ENCODE measurements around the gene APOL1.
"Not testable (repeated sequence)": the region's sequence is repeated elsewhere in the genome, so short reads cannot be mapped to it uniquely, and the experiment has no call there.

Gene APOL1, protein sequence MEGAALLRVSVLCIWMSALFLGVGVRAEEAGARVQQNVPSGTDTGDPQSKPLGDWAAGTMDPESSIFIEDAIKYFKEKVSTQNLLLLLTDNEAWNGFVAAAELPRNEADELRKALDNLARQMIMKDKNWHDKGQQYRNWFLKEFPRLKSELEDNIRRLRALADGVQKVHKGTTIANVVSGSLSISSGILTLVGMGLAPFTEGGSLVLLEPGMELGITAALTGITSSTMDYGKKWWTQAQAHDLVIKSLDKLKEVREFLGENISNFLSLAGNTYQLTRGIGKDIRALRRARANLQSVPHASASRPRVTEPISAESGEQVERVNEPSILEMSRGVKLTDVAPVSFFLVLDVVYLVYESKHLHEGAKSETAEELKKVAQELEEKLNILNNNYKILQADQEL

GRCh38 chr22:36252754-36253522, at the start of gene APOL1:
TSS of gene APOL1 (plus strand) at chr22:36253133. CDS start at chr22:36254956, 1,823 bp downstream.
- no peak for DNase-seq (ENCODE audit: low read depth, low spot score)

DNA sequence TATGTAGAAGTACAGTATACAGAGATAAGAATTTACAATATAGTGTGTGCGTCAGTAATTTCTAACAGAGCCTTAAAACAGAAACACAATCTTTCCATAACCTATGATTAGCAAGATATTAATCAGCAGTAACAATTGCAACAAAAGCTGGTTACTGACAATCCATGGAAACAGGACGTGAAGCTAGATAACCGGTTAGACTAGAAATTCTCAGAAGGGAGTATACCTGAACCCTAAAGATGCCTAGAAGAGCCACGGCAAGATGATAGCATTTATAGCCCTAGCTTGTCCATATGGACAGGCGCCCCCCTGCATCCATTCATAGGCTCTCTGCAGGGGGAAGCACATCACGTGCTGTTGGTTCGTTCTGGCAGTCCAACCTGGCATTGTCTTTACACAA, 49.5 kb upstream of the APOL1 start:
- not testable (repeated sequence) for DNase-seq (ENCODE audit: low read depth, low spot score)

GRCh38 chr22:36204001-36204631, 48.8 kb upstream of the APOL1 start:
- DNase-seq (ENCODE audit: low read depth, low spot score): no peak

DNA sequence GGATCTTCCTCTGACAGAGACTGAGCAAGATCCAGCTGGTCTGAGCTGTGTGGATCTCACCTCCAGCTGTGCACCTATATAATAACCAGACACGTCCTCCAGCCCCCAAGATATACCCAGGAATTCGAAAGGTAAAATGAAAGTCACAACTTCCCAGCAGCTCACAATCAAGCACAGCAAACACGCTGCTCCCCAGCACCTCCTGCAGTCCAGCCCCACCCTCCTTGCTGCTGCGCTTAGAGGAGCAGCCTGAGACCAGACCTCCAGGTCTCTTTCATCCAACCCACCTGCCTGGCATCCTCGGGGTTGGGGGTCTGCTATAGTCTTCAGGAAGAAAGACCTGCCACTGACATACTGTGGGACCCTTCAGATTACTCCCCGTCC, 48.3 kb upstream of the APOL1 start:
- DNase-seq (ENCODE audit: low read depth, low spot score): no peak

- not testable (repeated sequence) for DNase-seq (ENCODE audit: low read depth, low spot score)
Observed at GRCh38 chr22:36205573-36205972, 47.4 kb upstream of the APOL1 start.

- no peak for DNase-seq (ENCODE audit: low read depth, low spot score)
Observed at GRCh38 chr22:36206255-36206654, 46.7 kb upstream of the APOL1 start.

DNA sequence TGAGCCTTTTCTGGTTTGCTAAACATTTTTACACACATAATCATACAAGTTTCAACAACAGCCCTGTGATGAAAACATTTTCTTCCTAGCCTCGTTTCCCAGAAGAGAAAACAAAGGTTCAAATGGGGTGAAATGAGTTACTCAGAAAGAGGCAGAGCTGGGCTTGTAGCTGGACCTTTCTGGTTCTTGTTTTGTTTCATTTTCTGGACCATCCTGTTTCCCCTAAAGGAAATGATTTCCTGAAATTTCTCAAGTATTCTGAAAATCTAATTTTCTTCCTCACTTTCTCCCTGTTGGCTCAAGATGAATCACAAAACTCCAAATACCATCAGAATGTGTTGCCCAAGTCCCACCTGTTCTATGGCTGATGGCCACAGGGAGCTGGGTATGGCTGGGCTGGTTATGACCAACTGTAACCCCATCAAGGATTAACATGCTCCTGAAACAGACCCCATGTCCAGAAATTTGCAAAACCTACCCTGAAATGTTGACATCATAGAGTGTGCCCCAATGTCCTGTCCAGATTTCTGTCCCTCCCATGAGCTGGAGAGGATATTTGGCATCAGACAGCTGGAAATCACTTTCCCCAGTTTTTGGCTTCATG, 44.7 kb upstream of the APOL1 start:
- no peak for DNase-seq (ENCODE audit: low read depth, low spot score)

GRCh38 chr22:36208914-36209313, 44.0 kb upstream of the APOL1 start:
- no peak for DNase-seq (ENCODE audit: low read depth, low spot score)

- not testable (repeated sequence) for DNase-seq (ENCODE audit: low read depth, low spot score)
Observed at GRCh38 chr22:36209488-36209908, 43.4 kb upstream of the APOL1 start.

DNA sequence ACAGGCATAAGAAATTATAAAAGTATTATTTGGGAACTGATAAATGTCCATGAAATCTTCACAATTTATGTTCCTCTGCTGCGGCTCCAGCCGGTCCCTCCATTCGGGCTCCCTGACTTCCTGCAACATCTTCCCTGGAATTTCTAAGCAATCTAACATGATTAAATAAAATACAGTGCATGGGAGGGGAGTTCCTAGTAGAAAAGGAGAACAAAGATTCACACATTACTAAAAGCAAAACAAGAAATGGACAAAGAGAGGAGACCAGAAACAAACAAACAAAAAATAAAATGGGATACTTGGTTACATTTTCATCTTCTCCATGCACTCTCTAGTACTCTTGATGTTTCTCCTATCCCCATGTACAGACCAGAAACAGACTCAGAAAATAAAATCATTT, 42.7 kb upstream of the APOL1 start:
- DNase-seq (ENCODE audit: low read depth, low spot score): no peak

DNA sequence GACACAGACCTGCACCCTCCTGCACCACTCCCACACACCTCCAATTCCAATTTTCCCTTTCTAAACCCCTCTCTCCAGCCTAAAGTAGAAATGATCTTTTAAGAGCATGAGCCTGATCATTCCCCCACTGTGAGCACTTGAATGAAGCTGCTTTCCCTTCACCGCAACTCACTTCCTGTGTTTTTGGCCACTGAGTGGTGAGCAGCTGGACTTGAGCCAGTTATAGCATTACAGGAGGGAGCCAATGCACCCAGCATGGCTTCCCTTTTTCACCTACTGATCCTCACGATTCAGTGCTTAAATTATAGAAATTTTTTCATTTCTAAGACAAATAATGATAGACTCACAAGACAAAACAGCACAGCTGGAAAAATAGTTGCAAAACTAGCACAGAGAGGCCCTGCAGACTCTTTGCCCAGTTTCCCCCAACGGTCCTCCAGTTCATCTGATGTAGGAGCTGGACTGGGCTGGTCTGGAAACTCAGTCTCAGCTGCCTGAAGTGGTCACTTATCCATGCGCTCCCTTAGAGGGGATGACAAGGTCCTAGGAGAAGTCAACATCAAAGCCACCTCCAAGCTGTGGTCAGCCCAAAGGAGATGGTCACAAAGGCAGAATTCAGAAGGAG, 41.6 kb upstream of the APOL1 start:
- DNase-seq (ENCODE audit: low read depth, low spot score): no peak

GRCh38 chr22:36212901-36213300, 40.0 kb upstream of the APOL1 start:
- DNase-seq (ENCODE audit: low read depth, low spot score): no peak

- DNase-seq (ENCODE audit: low read depth, low spot score): no peak
Observed at GRCh38 chr22:36213586-36213985, 39.3 kb upstream of the APOL1 start.

DNA sequence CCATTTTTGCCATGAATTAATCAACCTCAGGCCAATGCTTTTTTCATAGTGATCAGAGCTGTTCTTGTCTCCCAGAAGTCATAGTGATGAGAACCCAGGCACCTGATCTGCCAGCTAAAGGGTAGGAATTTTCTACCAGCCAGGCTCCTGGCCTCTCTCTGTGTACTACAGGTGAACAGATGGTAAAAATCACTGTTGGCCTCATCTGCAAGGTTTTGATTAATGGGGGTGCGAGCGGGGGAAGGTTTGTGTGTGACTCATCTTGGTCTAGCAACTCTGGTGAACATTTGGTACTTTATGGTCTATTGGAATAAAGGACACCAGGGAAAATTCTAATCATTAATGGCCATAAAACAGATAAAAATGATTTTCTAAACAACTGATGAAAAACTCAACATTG, 37.0 kb upstream of the APOL1 start:
- DNase-seq (ENCODE audit: low read depth, low spot score): no peak

DNA sequence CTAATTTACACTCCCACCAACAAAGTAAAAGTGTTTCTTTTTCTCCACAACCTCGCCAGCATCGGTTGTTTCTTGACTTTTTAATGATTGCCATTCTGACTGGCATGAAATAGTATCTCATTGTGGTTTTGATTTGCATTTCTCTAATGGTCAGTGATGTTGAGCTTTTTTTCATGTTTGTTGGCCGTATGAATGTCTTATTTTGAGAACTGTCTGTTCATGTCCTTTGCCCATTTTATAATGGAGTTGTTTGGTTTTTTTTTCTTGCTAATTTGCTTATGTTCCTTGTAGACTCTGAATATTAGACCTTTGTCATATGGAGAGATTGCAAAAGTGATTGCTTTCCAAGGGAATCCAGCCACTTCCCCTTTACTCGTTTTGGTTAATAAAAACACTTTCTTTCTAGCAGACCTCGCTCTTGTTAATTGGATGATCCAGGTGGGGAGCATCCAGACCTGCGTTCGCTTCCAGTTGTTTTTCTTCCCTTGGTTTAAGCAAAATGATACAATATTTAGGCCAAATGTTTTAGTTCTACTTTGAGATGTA, 34.2 kb upstream of the APOL1 start:
- DNase-seq (ENCODE audit: low read depth, low spot score): no peak

DNA sequence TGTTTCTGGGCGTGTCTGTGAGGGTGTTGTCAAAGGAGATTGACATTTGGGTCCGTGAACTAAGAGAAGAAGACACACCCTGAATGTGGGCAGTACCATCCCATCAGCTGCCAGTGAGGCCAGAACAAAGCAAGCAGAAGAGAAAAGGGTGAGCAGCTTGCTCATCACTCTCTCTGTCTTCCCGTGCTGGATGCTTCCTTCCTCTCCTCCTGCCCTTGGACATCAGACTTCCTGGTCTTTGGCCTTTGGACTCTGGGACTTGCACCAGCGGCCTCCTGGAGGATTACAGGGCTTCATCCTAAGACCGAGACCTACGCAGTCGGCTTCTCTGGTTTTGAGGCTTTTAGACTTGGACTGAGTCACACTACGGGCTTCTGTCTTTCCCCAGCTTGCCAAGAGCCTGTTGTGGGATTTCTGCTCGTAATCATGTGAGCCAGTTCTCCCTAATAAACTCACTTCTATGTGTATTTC, 32.4 kb upstream of the APOL1 start:
- DNase-seq (ENCODE audit: low read depth, low spot score): peak; percentile 27

DNA sequence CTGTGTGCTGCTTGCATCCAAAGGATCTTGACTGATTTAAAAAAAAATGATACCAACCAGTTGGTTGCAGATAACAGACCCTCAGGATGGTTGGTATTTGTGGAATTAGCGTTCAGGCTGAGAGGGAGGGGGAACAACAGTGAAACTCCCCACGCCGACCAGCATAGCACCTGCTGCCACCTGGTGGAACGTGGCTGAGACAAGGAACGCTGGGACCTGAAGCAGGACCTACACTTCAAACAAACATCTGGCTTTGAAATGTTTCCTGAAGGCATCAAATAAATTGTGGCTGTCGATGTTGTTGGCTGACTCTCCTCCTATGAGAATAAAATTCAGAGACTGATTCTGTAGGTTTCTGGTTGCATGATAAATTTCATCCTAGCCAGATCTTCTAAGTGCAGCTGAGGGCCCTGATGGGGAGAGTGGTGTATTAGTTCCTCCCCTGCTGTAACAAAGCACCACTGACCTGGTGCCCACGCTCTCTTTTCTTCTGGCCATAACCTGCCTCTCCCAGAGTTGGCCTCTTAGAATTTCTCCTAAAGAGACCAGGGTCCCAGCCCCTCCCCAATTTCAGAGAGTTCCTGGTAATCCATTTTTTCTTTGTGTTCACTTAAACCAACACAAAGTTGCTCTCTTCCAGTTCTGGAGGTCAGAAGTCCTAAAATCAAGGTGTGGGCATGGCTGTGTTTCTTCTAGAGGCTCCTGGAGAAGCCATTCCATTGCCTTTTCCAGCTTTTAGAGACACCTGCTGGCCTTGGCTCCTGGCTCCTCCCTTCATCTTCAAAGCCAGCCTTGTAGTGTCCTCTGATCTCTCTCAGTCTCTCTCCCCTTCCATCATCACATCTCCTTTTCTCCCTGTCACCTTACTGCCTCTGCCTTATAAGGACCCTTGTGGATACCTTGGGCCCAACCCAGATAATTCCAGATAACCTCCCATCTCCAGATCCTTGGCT, 30.9 kb upstream of the APOL1 start:
- peak; percentile 71 for DNase-seq (ENCODE audit: low read depth, low spot score)

DNA sequence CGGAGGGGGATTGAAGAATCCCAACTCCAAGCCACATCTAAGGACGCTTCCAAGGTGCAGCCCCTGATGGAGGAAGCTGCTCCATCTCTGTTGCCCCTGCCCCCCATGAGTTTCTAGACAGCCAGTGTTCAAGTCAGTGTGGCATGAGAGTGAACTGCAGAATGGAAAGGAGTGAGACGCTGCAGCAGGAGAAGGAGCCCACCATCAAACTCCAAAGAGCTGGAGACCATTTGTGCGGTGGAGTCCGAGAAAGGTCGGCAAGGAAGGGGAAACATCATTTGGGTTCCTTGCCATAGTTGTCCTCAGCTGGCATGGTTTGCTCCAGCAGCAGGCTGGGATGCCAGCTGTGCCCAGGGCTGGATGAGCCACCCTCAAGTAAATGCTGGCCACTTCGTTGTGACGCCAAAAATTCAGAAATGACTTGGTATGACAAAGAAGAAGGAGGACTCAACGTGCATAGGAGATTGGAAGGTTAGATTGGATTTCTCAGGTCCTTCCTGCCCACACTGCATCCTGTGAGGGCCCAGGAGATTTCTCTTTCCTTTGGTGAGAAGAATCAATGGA, 30.0 kb upstream of the APOL1 start:
- no peak for DNase-seq (ENCODE audit: low read depth, low spot score)

DNA sequence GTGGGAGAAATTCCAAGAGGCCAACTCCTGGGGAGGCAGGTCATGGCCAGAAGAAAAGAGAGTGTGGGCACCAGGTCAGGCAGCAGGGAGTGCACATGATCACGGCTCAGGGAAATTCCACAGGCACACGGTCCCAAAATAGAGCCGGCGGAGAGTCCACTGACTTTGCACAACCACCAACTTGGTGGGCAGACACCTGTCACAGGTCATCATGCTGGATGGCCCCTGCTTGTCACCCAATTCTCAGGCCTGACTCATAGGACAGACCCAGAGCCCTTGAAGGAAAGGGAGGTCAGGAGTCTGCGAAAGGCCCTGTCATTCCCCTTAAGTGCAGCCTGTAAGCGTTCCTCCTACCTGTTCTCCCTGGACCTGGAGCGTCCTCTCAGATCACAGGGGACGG, 29.4 kb upstream of the APOL1 start:
- no peak for DNase-seq (ENCODE audit: low read depth, low spot score)

DNA sequence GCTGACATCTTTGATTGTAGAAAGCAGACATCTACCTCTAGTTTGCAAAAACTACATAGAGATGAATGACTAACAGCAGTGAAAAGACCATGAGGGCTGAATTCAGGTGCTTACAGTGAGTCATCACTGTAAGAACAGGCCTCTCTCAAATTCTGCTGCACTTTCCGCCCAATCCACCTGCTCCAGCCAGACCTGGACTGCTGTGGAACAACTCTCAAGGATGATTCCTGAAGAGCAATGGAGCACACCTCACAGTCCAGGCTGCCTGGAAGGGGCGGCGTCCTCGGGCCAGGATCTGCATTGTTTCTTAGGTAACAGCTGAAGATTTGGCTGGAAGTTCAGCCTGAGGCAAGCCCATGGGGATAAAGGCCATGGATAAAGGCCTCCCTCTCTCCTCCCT, 28.7 kb upstream of the APOL1 start:
- no peak for DNase-seq (ENCODE audit: low read depth, low spot score)
